HG03196 (cell line): ENCODE results near the gene AK1.

ENCODE experiments used
- ATAC-seq: cut with Tn5 transposase; IDR thresholded peaks from one replicate; pipeline ENCODE4 v1.9.1; 2021; ENCODE audit not compliant: unreplicated experiment

AK1 gene

DNA sequence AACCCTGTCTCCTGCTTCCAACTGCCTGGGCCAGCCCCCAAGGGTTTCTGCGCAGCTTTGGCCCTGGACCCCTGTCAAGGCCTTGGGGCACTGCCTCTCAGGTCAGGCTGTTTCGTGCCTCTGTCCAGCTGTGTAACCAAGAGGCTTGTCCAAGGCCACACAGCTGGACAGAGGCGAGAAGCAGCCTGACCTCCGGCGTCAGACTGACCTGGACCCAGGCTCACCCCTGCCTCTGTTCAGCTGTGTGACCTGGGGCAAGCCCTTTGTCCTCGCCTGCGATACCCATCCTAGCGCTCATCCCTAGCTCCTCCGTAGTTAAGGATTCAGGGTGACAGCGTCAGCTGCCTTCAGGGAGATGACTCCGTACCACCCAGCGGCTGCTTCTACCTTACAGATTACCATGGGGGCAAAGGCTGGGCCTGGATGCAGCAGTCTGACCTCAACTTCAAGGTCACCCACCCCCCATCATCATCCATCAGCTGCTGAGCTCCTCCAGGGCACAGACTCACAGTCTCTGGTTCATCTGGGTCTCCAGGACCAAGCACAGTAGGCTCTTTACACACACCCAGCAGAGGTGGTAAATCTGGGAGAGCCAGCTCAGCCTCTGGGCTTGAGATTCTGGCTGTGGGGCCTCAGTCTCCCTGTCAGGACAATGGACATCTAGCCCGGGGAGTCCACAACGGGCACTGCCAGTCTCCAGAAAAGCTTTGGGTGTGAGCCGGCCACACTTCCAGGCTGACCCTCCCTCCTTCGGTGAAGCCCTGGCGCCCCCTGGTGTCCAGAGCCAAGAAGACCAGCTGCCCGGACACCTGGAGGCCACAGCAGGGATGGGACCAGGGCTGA lies 7.9 kb downstream of the AK1 start:
- ATAC-seq: no peak

DNA sequence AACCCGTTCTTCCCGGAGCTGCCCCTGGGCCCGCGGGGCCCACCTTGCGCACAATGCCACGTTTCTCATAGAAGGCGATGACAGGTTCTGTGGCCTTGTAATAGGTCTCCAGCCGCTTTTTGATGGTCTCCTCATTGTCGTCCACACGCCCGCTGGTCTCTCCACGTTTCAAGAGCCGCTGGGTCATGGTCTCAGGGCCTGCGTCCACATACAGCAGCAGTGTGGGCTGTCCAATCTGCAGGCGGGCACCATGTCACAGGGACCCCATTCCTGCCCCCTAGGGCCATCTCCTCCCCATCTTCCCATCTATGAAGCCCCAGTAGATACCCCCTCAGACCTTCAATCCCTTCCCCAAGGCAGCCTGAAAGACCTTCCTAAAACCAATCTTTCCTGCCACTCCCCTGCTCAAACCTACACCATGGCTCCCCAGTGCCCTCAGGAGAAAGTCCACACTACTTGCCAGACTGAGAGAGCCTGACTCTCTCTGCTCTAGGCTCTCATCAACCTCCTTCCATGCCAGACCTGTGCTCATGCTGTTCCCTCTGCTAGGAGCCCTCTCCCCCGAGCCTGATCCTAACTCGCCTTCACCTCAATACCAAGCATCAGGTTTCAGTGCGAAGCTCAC lies 9.1 kb downstream of the AK1 start:
- ATAC-seq: no peak

DNA sequence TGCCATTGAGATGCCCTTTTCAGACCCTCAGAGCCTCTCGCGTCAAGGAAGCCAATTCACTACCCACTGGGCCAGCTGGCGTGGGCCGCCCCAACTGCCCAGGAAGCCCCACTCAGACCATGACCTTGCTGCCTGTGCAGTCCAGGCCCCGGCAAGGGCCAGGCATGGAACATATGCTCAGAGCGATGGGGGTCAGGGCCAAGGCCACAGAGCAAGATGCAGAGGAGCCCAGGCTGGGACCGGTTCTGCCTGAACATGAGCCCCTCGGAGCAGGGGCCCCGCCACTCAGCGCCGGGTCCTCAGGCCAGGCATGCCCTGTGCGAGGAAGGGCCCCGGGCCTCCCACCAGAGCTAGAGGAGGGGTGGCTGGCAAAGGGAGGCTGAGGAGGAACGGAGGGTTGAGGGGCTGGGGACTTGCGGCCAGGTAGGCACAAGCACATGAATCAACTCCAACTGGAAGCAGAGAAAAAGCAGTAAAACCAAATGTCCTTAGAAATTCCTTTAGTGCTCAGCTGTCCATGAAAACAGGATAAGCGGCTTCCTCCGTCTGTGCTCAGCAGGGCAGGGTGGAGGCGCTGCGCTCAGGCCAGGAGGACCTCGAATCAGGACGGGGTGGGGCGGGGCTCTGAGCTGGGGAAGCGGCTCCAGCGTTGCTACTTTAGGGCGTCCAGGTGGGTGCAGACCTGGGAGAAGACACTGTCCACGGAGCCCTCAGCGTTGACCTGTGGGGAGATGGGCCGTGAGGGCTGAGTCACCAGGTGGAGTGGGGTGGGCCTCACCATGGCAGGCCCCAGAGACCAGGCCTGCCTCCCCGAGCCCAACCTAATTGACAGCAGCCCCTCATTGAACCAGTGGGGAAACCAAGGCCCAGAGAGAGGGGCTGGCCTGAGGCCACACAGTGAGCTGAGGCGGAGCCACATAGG lies 9.9 kb downstream of the AK1 start:
- no peak for ATAC-seq

DNA sequence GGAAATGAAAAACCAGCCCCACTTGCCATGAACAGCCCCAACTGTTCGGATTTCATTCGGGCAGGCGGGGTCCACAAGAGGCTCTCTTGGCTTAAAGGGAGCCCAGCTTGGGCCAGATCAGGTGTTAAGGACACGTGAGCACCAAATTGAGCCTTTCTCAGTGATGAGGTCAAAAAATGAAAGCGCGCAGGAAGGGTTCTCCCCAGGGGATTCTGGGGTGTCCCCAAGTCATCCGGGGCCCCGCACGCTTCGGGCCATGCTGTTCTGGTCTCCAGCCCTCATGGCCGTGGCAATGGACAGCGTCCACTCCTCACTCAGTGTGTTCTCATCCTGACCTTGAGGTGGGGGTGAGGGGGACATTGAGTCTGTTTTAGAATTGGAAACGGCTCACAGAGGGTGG lies 10.9 kb downstream of the AK1 start:
- no peak for ATAC-seq

DNA sequence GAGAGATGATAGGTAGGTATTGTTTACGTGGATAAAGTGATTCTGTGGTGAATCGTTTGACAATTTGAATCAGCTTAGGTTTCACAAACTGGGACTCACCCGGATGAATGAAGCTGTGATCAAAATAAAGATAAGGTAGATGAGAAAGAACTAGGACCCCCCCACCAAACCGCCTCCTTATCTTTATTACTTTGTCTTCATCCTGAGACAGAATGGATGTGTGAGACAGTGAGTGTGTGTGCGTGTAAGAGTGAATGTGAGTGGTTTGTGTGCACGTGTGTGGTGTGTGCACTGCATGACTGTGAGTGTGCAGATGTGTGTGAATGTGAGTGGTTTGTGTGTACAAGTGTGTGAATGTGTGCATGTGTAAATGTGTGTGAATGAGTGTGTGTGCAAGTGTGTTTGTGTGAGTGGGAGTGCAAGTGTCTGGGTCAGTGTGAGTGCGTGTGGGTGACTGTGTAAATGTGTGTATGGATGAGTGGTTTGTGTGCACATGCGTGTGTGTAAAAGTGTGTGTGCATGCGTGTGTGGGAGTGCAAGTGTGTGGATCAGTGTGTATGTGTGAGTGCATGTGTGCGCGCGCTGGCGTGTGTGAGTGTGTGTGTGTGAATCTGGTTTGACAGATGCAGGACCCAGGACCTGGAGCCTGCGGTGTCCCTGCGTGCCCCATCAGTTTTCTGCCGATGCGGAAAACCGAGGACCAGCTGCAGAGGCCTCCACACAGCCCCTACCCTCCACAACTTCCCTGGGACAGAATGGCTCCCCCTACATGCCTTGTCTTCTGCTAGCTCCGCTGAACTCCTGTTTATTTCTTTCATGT lies 11.6 kb downstream of the AK1 start:
- no peak for ATAC-seq

DNA sequence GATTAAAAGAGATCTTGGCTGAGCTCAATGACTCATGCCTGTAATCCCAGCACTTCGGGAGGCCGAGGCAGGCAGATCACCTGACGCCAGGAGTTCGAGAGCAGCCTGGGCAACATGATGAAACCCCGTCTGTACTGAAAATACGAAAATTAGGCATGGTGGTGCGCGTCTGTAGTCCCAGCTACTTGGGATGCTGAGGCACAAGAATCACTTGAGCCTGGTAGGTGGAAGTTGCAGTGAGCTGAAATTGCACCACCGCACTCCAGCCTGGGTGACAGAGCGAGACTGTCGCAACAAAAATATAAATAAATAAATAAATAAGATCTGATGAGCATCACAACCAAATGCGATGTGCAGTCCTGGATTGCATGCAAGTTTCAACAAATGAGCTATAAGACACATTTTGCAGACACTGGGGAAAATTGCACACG lies 14.3 kb downstream of the AK1 start:
- ATAC-seq: no peak

DNA sequence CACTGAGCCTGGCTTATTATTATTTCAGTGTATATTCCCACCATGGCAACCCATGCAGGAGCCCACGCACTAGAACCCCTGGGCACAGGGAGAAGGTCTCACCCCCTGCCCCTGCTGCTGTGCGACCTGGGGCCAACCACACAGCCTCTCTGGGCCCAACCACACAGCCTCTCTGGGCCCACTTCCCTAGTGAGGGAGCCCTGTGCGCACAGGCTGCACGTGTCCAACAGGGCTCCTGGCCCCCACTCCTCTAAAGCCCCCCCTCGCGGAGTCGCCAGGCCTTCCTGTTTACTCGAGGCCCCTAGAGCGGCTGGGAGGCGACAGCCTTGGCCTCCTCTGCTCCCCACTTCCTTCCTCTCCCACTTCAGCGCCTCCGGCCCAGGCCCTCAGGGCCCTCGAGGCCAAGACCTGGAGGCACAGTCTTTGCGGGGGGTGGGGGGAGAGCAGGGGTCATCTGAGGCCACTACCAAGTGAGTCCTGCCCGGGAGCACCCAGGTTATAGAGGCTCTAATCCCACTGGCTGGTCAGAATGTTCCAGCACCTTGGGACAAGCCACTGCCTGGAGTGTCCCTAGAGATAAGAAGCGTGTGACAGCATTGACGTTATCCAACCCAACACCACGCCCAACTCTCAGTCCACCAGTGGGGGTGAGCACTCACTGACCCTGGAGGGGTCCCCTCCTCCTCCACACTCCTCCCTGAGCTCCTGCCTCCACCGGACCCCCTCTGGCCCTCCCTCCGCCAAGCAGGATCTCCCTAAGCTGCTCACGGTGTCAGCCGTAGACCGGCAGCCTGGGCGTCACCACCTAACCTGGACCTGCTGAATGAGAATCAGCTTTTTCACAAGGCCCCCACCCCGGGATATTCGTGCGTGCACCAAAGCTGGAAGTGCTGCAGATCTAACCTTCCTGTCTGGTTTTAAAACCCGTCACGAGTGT lies 15.1 kb downstream of the AK1 start:
- ATAC-seq: no peak

DNA sequence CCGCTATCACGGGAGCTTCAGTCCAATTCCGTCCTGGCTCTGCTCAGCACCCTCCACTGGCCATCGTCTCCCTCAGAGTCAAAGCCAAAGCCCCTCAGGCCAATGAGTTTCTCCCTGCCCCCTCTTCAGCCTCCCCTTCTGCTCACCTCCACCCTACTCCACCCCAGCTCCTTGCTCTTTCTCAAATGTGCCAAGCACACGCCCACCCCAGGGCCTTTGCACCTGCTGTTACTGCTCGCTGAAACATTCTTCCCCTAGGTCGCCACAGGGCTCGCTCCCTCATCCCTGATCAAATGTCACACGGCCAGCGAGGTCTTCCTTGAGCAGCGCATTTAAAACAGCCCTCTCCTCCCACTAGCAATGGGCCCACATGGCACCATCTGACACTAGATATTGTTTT lies 16.7 kb downstream of the AK1 start:
- no peak for ATAC-seq

DNA sequence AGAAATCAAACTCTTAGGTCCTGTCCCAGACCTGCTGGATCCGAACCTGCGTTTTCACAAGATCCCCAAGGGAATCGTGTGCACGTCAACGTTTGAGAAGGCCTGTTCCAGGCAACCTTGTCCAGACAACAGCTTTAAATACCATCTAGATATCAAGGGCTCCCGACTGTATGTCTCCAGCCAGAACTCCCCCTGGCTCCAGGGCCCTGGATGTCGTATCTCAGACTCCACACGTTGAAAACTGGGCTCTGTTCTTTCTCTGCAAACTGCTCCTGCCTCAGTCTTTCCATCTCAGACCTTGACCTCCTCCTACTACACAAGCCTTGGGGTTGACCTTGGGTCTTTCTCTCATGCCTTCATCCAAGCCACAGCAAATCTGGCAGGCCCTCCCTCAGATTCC lies 17.2 kb downstream of the AK1 start:
- ATAC-seq: no peak

DNA sequence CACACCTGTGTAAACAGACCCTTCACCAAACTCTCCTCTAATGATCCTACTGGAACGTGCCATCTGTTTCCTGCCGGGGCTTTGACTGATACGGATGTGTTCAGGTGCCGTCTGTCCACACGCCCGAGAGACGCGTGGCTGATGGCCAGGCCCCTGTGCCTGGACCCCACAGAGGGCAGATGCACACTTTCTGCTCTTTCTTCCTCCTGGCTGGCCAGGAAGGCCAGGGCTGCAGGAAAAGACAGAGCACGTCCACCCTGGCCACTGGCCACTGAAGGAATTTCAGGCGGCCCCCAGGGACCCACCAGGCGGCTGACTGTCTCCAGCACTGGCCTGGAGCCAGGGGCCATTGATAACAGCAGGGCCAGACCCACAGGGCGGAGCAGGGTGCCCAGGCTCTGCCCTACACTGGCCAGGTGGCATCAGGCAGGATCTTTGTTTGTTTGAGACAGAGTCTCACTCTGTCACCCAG lies 19.4 kb downstream of the AK1 start:
- no peak for ATAC-seq

DNA sequence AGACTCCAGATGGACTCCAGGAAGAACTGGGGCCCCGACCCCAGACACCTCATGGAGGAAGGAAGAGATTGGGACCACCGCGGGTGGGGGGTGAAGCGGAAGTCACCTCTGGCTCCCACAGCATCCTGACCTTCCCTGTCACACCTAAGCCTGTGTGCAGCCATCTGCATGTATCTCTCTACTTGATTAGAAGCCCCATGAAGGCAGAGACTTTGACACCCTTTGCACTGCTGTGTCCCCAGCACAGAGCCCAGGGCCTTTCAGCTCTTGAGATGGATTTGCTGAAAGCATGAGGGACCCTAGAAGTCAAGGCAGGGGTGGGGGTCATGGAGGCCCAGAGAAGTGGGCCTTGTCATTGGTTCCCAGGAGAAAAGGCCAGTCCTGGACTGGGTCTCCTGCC lies 20.2 kb downstream of the AK1 start:
- no peak for ATAC-seq

DNA sequence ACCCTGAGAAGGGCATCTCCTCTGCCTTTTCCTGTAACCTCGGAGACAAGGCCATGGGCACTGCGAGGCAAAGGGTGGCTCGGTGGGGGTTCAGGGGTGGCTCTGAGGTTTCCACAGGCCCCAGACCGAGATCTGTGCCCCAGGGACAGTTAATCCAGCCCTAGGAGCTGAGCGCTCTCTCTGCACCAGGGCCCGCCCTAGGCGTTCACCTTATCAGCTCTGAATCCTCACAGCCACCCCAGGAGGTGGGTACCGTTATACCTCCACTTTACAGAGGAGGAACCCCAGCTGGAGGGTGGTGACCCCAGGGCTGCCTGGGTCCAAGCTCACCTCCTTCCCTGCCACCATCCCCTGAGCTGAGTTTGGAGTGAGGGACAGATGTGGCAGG lies 20.8 kb downstream of the AK1 start:
- no peak for ATAC-seq

DNA sequence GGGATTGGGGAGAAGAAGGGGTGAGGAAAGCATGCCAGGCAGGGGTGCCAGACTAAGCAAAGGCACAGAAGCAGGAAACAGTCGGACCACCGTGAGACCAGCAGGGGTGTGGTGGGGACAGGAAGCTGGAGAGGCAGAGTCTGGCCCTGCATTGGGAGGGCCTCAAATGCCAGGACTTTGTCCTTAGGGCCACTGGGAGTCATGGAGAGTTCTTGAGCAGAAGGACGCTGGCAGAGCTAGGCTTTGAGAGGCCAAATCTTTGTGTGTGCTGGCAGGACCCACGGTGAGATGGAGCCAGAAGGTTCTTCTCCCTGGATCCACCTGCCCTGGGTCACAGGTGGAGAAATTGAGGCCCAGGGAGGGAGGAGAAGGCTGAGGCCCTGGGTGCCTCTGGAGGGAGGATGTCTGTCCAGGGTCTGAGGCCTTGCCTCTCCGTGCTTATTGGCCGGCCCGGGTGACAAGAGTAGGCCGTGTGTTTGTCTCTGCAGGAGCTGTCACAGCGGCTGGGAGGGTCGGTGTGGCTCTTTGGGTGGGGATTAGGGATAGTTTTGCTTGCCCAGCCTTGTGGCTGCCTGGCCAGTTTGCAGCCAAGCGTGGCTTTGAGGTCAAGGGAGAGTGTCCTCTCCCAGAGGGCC lies 21.3 kb downstream of the AK1 start:
- ATAC-seq: no peak

DNA sequence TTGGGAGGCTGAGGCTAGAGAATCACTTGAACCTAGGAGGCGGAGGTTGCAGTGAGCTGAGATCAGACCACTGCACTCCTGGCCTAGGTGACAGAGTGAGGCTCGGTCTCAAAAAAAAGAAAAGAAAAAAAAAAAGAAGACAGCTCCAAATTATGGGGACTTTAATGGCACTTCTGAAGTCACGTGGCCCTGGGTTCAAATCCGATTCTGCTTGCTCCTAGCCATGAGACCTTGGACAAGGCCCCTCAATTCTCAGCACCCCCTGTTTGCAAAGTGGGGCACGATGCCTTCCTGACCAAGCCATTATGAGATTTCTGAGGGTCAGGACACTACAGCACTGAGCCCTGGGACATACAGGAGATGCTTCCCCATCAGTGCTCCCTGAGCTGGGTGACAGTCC lies 22.0 kb downstream of the AK1 start:
- no peak for ATAC-seq

DNA sequence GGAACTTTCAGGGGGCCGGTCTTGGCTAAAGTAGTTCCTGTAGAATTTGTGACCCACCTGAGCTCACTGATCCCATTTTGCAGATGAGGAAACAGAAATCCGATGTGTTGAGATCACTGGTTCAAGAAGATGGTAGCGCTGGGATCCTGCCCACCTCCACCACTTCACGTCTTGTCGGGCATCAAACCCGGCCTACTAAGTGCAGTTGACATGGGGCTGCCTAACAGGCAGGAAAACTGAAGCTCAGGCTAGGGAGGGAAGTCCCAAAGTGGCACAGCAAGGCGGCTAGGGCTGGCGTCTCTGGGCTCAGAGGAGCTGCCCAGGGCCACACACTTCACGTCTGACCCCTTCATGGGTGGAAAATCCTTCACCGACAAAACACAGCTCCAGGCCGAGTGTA lies 22.5 kb downstream of the AK1 start:
- no peak for ATAC-seq

DNA sequence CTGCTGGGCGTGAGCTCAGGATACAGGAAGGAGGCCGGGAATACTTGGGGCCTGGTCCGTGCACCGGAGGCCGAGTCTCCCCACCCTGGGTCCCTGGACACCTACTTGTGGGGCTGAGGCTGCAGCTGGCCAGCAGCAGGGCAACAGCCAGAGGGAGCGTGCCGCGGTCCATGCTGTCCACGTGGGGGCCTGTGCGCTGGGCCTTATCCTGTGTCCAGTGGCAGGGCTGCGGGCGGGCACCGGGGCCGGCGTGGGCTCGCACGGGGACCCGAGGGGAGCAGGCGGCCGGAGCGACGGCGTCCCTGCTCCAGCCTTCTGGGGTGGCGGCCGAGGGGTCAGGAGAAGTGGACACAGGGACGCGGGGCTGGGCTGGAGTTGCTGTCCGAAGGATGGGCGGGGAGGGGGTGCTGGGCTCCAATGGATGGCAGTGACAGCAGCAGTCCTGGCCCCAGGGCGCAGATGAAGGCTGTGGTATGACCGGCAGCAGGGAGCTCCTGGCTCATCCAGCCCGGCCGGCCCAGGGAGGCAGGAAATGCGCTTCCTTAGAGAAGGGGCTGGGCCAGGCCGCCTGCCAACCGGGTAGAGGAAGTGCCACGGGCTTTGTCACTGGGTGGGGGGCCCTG lies 23.2 kb downstream of the AK1 start, which contains the start of gene ENG:
Gene ENG, minus strand, starts transcription at position 475 of the 623 bp plus-strand sequence. Its CDS starts 303 bp downstream, at position 172.
- no peak for ATAC-seq

DNA sequence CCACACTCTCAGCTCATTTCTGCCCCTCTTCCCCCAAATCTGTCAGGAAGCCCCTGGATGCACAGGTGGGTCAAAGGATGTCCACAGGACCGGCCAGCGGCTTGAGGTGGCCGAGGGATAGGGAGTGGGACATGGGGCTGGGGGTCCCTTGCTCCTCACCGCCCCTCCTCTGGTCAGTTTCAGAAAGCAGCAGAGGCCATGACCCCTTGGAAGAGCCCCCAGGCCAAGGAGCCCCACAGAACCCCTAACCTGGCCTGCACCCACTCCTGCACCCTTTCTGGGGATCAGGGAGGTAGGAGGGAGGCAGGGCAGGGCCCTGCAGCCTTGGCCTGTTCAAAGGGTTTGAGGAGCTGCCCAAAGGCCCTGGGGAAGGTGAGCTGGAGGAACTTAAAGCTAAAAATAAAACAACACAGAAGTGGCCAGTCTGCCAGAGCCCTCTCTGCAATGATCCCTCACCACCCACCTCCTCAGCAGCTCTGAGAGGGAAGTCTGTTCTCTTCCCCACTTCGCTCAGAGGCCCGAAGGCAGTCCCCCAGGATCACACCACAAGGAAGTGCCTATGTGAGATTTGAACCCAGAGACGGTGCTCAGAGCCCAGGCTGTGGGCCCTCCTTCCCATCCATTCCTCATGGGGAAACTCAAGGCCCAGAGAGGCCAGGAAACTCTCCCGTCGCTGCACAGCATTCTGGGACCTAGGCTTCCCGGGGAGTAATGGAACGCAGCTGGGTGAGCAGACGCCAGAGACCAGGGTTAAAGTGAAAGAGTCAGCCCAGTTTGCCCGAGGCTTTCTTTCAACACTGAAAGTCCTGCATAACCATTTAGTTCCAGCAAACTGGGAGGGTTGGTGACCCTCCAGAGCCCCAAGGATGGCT lies 23.9 kb downstream of the AK1 start:
- ATAC-seq: no peak

DNA sequence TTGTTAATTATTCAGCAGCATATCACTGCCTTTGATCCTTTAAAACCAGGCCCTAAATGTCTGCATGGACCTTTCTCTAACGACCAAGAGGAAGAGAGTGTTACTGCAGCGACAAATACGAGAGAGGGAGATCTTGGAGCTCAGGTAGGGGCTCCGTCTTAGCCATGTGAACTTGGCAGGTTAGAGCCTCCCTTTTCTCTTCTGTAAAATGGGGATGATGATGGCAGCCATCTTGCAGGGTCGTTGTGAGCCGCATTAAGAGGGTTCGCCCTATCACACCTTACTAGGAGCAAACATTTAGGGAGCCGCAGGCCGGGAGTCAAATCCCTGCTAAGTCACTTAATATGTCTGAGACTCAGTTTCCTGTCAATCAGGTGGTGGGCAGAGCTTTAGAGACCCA lies 24.6 kb downstream of the AK1 start:
- no peak for ATAC-seq
